ENCODE measurements around the gene MYT1.

MYT1 gene

GRCh38 chr20:64217539-64218221 lies 53.4 kb downstream of the MYT1 start:
- DNase-seq (ENCODE audit: low spot score) = no peak

GRCh38 chr20:64219202-64219601 lies 55.0 kb downstream of the MYT1 start:
- DNase-seq (ENCODE audit: low spot score) = no peak

DNA sequence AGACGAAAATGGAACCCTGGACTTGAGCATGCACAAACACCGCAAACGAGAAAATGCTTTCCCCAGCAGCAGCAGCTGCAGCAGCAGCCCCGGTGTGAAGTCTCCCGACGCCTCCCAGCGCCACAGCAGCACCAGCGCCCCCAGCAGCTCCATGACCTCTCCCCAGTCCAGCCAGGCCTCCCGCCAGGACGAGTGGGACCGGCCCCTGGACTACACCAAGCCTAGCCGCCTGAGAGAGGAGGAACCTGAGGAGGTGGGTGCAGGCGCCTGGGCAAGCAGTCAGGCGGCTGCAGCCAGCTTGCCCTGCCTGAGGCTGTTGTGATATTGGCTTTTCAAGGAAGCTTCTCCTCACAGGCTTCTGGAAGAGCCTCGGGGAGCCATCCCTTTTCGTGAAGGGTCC lies 55.5 kb downstream of the MYT1 start:
- DNase-seq (ENCODE audit: low spot score) = no peak

DNA sequence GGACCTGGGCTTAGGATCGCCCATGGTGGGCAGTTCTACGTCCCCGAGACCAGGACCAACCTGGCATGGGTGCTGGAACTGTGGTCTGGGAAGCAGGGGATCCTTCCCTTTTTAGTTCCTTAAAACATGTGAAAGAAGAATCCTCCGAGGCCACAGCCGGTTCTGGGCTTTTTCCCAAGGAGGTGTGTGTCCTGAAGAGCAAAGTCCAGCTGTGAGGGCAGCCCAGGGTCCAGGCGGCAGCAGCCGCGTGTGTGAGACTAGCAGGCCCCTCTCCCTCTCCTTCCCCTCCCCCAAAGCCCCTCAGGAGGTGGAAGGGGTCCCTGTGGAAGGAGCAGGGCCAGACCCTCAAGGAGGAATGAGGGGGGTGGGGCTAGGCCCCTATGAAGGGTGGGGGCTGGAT lies 56.2 kb downstream of the MYT1 start:
- DNase-seq (ENCODE audit: low spot score) = no peak

DNA sequence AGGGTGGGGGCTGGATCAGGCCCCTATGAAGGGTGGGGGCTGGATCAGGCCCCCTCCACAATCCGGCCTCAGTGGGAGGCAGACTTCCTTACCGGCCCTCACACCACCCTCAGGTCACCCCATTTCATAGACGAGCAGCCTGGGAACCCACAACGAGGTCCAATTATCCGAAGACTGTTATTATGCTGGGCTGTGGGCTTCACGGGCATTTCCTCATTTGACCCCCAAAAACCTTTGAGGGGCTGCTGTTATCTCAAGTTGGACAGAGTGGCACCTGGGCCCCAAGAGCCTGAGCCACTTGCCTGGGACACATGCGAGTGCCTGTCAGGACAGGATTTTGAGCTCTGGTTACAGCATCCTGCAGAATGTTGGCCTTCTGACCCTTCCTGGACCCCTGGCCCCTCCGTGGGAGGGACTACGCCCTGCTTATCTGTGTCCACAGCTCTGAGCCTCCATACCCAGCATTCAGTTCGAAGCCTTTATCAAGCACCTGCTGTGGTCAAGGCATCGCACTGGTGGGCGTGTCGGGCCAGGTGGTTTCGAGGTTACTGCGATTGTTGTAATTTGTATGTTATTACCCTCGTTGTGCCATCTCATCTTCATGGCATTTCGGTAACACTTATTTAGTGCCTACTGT lies 56.8 kb downstream of the MYT1 start:
- no peak for DNase-seq (ENCODE audit: low spot score)

GRCh38 chr20:64222291-64222735 lies 58.1 kb downstream of the MYT1 start:
- DNase-seq (ENCODE audit: low spot score) = no peak

- no peak for DNase-seq (ENCODE audit: low spot score)
Measured at GRCh38 chr20:64222851-64223525, 58.7 kb downstream of the MYT1 start.

- DNase-seq (ENCODE audit: low spot score) = no peak
Measured at GRCh38 chr20:64223526-64224067, 59.3 kb downstream of the MYT1 start.

DNA sequence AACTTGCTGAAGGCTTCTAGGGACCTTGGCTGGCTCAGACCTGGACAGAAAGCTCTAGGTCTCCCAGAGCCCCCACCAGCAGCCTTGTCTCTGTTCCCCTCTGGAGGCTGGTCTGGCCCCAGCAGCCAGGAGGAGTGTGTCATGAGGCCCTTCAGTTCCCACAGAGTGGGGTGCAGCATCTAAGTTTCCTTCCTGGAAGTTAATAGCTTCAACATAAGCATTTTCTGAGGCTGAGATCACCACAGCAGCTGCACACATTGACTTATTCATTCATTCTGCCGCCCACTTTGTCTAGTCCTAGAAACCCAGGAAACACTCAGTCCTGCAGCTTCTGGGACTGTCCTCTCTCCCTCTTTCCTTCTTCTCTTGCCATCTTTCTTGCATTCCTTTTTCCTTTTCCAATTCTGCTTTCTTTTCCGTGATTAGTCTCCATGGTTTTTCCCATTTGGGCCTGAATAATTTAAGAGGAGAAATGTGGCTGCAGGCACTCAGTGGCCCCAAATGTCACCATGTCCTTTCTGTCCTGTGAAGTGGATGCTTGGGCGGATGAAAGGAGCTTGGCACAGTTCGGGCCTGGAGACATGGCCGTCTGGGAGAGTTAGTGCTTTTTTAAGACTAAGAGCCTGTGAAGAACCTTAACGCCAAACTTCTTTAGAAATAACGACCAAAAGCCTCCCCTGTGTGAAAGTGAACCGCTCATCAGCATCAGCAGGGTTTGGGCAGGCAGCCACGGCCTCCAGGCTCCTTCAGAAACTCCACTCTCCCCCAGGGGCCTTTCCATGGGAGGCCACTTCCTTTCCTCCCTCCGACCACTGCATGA lies 60.3 kb downstream of the MYT1 start:
- DNase-seq (ENCODE audit: low spot score) = no peak

DNA sequence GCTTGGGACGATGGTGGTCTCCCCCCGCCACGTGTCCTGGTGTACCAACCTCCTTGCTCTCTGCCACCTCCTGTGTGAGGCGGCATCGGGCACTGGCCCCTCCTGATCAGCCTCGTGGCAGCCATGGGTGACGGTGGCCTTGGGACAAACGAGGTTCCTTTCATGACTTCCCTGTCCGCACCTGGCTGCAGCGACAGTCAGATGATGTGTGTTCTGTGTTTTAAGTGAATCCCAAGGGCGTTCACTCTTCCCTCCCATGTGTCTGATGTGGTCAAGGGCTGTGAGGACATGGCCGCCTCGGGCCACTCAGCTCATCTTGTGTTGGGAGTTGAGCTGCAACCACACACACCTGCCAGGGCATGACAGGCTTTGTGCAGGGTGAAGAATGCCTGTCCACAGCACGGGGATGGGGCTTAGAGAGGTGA lies 60.9 kb downstream of the MYT1 start:
- DNase-seq (ENCODE audit: low spot score) = no peak

DNA sequence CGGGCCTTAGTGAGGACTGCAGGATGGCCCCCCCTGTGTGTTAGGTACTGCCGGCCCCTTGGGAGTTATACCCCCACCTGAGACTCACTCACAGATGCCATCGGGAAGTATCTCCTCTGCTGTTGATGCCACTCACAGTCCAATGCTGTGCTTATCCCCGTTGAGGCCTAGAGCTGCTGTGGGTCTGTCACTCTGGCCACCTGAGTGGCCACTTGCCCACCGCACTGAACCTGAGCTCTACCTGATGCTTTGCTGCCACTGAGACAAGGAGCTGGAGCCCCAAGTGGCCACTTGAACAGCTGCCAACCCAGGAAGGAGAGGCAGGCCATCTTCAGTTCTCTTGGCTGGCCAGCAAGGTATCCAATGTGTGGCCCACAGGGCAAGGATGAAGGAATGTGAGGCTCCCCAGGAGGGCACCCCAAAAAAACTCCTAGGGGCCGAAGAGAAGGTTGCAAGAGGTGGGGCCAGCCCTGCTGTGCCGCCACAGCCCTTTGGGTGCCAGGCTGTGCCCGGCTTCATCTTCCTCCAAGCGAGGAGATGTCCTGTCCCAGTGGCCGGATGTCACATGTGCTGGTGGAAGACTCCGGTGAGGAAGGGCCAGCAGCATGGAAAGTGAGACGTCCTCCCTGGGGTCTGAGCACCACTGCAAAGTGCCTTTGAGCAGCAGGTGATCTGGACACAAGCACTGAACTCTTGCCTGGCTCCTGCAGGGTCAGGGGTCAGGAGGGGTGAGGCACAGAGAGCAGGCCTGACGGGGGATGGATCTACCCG lies 61.8 kb downstream of the MYT1 start:
- no peak for DNase-seq (ENCODE audit: low spot score)

GRCh38 chr20:64226686-64227580 lies 62.7 kb downstream of the MYT1 start:
- no peak for DNase-seq (ENCODE audit: low spot score)

DNA sequence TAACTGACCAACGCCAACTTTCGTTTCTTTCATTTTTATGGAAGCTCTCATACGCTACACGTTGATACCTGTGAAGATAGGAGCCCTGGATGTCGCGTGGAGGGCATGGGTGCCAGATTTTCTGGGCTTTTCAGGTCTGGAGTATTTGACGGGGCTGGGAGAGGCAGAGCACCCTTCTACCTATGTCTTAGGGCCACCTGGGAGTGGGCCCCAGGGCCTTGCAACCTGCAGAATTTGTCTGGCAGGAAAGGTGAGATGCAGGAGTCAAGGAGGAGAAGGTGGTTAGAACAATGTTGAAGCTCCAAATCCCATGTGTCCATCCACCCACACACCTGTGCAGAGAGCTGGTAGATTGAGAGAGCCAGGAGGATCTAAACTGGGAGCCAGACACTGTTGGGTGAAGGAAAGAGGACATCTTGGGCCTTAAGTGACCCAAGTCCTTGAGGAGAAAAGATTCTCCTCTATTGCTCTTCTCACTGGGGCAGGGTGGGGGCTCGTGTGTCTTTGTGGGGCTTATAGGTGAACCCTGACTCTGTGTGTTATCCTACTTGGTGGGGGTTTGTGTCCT lies 63.9 kb downstream of the MYT1 start:
- no peak for DNase-seq (ENCODE audit: low spot score)

- DNase-seq (ENCODE audit: low spot score) = no peak
Measured at GRCh38 chr20:64228751-64229506, 64.7 kb downstream of the MYT1 start.

DNA sequence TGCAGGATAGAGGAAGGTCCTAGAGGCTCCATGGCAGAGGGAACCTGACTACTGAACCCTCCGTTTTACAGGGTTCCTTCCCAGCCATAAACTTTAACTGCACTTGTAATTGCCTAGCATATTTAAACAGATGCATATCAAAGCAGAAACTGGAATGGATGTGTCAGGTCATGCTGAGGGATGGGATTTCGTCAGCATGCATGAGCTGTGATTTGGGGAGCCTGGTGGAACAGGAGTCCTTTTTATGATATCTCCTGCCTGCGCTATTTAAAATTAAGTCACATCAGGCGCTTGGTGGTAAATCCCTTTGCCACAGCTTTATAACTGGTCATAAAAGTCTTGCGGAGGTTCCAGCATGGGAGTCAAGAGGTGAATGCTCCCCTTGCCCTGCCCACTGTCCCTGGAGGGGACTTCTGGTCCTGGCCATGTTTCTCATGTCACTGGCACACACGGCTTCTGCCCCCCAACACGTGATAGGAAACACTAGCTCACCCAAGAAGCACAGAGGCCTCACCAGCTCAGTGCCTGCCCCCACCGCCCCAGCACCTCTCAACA lies 65.3 kb downstream of the MYT1 start:
- DNase-seq (ENCODE audit: low spot score) = no peak

DNA sequence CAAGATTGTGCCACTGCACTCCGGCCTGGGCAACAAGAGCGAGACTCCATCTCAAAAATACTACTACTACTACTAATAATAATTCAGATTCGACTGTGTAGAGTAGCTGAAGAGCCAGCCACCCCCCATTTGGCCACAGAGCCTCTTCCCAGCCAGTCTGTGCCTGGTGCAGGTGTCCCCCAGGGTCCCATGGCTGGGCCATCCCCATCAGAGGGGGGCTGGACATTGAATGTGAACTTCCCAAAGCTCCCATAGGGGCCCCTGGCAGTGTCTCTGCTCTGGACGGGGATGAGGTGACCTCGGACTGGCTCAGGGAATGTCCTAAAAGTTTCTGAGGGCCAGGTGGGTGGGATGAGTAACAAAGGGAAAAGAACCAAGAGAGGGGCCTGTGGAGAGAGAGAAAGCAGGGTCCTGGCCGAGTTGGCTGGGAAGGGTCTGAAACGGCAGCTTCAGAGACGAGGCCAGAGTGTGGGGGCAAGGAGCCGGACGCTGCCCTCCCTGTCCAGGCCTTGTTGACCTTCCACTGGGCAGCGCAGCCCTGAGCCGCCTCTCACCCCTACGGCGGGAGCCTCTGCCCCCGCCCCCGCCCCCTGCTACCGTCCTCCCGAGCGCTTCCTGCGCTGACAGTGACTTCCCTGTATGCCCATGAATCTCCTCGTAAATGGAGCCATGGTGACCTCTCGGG lies 66.4 kb downstream of the MYT1 start:
- DNase-seq (ENCODE audit: low spot score) = no peak

DNA sequence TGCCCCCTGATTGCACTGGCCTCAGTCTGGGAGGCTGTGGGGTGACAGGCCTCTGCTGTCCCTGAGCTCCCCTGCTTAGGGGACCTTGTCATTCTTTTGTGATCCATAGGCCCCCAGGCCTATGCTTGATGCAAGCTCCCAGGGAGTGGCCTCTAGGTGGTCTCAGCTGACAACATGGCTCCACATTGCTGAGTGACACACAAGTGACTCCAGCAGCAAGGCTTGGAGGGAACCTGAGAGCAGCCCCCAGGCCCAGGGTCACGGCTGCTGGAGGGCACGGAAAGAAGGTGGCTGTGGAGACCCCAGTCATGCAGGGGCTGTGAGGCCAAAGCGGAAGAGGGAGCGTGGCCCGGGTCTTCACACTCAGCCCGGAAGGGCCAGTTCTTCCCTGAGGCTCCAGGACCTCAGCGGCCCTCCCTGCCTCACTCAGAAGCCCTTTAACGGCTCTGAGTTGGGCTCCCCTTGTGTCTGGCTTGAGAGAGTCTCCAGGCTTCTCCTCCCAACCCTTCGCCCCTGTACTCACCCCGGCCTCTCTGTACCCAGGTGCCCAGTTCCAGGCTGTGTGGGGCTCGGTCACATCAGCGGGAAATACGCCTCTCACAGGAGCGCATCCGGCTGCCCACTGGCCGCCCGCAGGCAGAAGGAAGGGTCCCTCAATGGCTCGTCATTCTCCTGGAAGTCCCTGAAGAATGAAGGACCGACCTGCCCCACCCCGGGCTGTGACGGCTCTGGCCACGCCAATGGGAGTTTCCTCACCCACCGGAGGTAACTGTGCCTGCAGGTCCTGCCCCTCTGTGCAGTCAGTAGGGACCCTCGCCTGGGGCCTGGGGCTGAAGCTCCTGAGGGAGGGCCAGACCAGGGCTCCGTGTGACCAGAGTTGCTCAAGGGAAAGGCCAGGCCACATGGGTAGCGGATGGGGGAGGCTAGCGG lies 67.6 kb downstream of the MYT1 start:
- DNase-seq (ENCODE audit: low spot score) = no peak

All from activated CD4-positive, alpha-beta T cell treated with anti-CD3 and anti-CD28 coated beads, Interleukin-2, Interleukin-4, amounts not matched to agents 100 ng/mL and 50 ng/mL, durations not matched to agents 16 hours and 8 hours (primary cell).